Transverse colon (tissue), 4 donors: ENCODE measurements around the gene RIMS1. TPM values are rescaled to one million over a fixed set of nuclear protein-coding genes. Genes with fewer than 3 reads are reported as not detected.

Experiments used
- DNase-seq: peaks from one replicate; pipeline ENCODE4 v3.0.0-alpha.2; 2019
- H3K27ac ChIP-seq, 4 donors: fragments of 200-600 bp; sonication (generic); 2 replicates each; pipeline ENCODE4 v1.5.1; 2016 to 2018; ENCODE audit warnings: inconsistent platforms in 4 of 4
- H3K27me3 ChIP-seq: fragments of 200-600 bp; sonication (generic); 2 replicates; pipeline ENCODE4 v1.5.1; 2017; ENCODE audit warnings: inconsistent platforms
- H3K36me3 ChIP-seq, 4 donors: fragments of 200-600 bp; sonication (generic); 2 replicates each; pipeline ENCODE4 v1.5.1; 2017 to 2019; ENCODE audit warnings: inconsistent platforms in 4 of 4
- H3K4me1 ChIP-seq, 4 donors: fragments of 200-600 bp; sonication (generic); 2 replicates each; pipeline ENCODE4 v1.5.1; 2017 to 2020; ENCODE audit warnings: inconsistent platforms in 4 of 4
- H3K4me3 ChIP-seq, 4 donors: fragments of 200-600 bp; sonication (generic); 1 replicate in 1 of 4; 2 replicates in 3 of 4; pipeline versions ENCODE4 v1.5.1 to v1.6.1; 2017 to 2019; ENCODE audit warnings: inconsistent platforms in 4 of 4
- H3K9me3 ChIP-seq, 2 donors: fragments of 200-600 bp; sonication (generic); 2 replicates each; pipeline ENCODE4 v1.5.1; 2017 to 2019; ENCODE audit warnings: inconsistent platforms in 2 of 2
- CTCF ChIP-seq, 5 experiments: fragments of 200-600 bp in 3 of 5; fragments of 450-650 bp in 2 of 5; sonication (generic) in 3 of 5; IDR thresholded peaks; 1 replicate in 2 of 5; 2 replicates in 3 of 5; pipeline ENCODE4 v1.5.1; 2016 to 2017; ENCODE audit warnings: antibody characterized with exemption in 5 of 5, inconsistent platforms in 3 of 5, mild to moderate bottlenecking in 2 of 5, moderate library complexity in 1 of 5
- EP300 ChIP-seq: sonication (generic); formaldehyde crosslinking; IDR thresholded peaks from one replicate; pipeline ENCODE4 v1.6.1; 2017; ENCODE audit warnings: antibody characterized with exemption, low read depth
- POLR2A ChIP-seq: fragments of 450-650 bp; IDR thresholded peaks from one replicate; pipeline ENCODE4 v1.6.1; 2016; ENCODE audit warnings: antibody characterized with exemption, mild to moderate bottlenecking, moderate library complexity
- POLR2AphosphoS5 ChIP-seq, 3 donors: sonication (generic); formaldehyde crosslinking; IDR thresholded peaks; one replicate each; pipeline ENCODE4 v1.6.1; 2016; ENCODE audit warnings: antibody characterized with exemption in 3 of 3
- WGBS, 2 donors: methylation state at CpG; one replicate each; pipeline ENCODE4 v1.1.5; 2018; ENCODE audit warnings: low coverage in 1 of 2; 5-methylcytosine and 5-hydroxymethylcytosine counted together
- in situ Hi-C, 4 donors: fragments of 200-750 bp; cut with MboI; loops; one replicate each; pipeline versions ENCODE4 v1.15.0 to v1.15.1; 2017; ENCODE audit warnings: low sequenced_read_pairs in 3 of 4, low pct_ligation_motif_present in 1 of 4, low pct_unique_long_range_greater_than_20kb in 1 of 4
- intact Hi-C: fragments of 100-400 bp; cut with DNase I; formaldehyde crosslinking; loops from one replicate; pipeline ENCODE4 v1.15.1; 2023; ENCODE audit warnings: low total_unique reads
- total RNA-seq, 4 donors: library from RNA; depleted of rRNA; stranded (reverse); fragments of >200 nt; gene quantifications; one replicate each; pipeline ENCODE4 v1.1.0, GENCODE V29; 2016

Gene RIMS1
- total RNA-seq, 4 donors from 2014 or later, result 0.32 to 0.41 TPM; not detected in 2

GRCh38 chr6:71979911-71980310, 93.6 kb downstream of the RIMS1 start:
- no peaks in the 10 kb centered on the region for H3K4me1 ChIP-seq
- no peaks in the 10 kb centered on the region for H3K9me3 ChIP-seq
- no peak overlapping the region for H3K27ac ChIP-seq
- TF ChIP-seq POLR2AphosphoS5 (IDR thresholded peaks at IDR 0.05) (no peak), EP300 (no peak), POLR2A (no peak), CTCF (IDR thresholded peaks at IDR 0.05) (no peak)
- intact Hi-C loops (no loop called here), in situ Hi-C loops (no loop called here)
- no peaks in the 10 kb centered on the region for H3K36me3 ChIP-seq
- DNase-seq, result no peak
- no peaks in the 10 kb centered on the region for H3K27me3 ChIP-seq
- no peak overlapping the region for H3K4me3 ChIP-seq
- WGBS, 2 donors, result 80 to 95% methylated on average over 2 of the region's 2 CpGs

- WGBS, 2 donors, result 50 to 64% methylated on average over 1 of the region's 1 CpG
- H3K27ac ChIP-seq, result no peak overlapping the region
Measured at GRCh38 chr6:71982389-71982788, 96.0 kb downstream of the RIMS1 start.

GRCh38 chr6:71983131-71983530, 96.8 kb downstream of the RIMS1 start:
- in situ Hi-C loops, result no loop called here

More at GRCh38 chr6:71982389-71982788, 96.0 kb downstream of the RIMS1 start:
- H3K4me3 ChIP-seq, result no peak overlapping the region
- H3K36me3 ChIP-seq, result no peaks in the 10 kb centered on the region
- TF ChIP-seq EP300 (no peak), POLR2AphosphoS5 (IDR thresholded peaks at IDR 0.05) (no peak), CTCF (IDR thresholded peaks at IDR 0.05) (no peak), POLR2A (no peak)
- no peaks in the 10 kb centered on the region for H3K4me1 ChIP-seq
- intact Hi-C loops, result no loop called here
- no peaks in the 10 kb centered on the region for H3K27me3 ChIP-seq
- in situ Hi-C loops, result no loop called here
- no peak for DNase-seq
- no peaks in the 10 kb centered on the region for H3K9me3 ChIP-seq

GRCh38 chr6:71994705-71995271, 108.4 kb downstream of the RIMS1 start:
- no peak overlapping the region for H3K4me3 ChIP-seq
- H3K27me3 ChIP-seq, result no peaks in the 10 kb centered on the region
- in situ Hi-C loops (no loop called here), intact Hi-C loops (no loop called here)
- no peaks in the 10 kb centered on the region for H3K36me3 ChIP-seq
- H3K4me1 ChIP-seq, result no peaks in the 10 kb centered on the region
- H3K9me3 ChIP-seq, result no peaks in the 10 kb centered on the region
- no peak overlapping the region for H3K27ac ChIP-seq
- no peak for DNase-seq
- 50 to 72% methylated on average over 1 of the region's 1 CpG for WGBS, 2 donors
- no peak for TF ChIP-seq EP300
- TF ChIP-seq POLR2A, result no peak
- TF ChIP-seq CTCF (IDR thresholded peaks at IDR 0.05), result no peak
- no peak for TF ChIP-seq POLR2AphosphoS5 (IDR thresholded peaks at IDR 0.05)

More at GRCh38 chr6:71983131-71983530, 96.8 kb downstream of the RIMS1 start:
- H3K4me1 ChIP-seq, result no peaks in the 10 kb centered on the region
- no peaks in the 10 kb centered on the region for H3K9me3 ChIP-seq
- DNase-seq, result no peak
- TF ChIP-seq POLR2A (no peak), CTCF (IDR thresholded peaks at IDR 0.05) (no peak), EP300 (no peak), POLR2AphosphoS5 (IDR thresholded peaks at IDR 0.05) (no peak)
- WGBS, 2 donors, result 77 to 80% methylated on average over 1 of the region's 1 CpG
- no peak overlapping the region for H3K4me3 ChIP-seq
- H3K36me3 ChIP-seq, result no peaks in the 10 kb centered on the region
- intact Hi-C loops, result no loop called here
- no peak overlapping the region for H3K27ac ChIP-seq
- H3K27me3 ChIP-seq, result no peaks in the 10 kb centered on the region
